NCI-H1105 treated with DMSO at 0.1 percent for 48 hours (cell line): Measurements from ENCODE around the gene ECD.
"Not testable (repeated sequence)": the region's sequence is repeated elsewhere in the genome, so short reads cannot be mapped to it uniquely, and the experiment has no call there.

Experiments used
- DNase-seq: peaks from one replicate; lab custom pipeline; 2025; lab: John Stamatoyannopoulos, UW

The ECD gene

DNA sequence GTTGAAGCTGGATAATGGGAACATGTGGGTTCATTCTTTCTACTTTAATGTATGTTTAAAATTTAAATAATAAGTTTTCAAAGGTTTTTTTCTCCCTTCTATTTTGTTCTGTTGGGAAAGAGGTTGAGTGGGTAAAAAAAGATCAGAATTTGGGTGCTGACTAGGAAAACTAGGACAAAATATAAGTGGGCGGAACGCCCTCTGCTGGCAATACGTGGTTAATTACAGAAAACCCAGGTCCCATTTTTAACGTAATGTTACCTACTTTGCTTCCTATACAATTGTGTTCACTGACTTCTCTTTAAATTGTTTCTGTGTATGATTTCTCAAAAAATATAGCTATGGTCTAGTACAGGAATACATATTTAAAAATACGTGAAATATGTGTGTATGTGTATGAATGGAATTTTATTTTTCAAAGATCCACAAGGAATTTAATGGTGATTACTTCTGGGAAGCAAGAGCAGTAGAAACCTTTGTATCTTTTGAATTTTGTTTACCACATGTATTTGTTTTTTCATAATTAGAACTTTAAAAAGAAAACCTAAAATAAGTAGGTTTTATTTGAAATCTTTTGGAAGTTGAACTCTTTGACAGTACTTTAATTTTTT, 8.7 kb downstream of the ECD start:
- peak; percentile 6 for DNase-seq

DNA sequence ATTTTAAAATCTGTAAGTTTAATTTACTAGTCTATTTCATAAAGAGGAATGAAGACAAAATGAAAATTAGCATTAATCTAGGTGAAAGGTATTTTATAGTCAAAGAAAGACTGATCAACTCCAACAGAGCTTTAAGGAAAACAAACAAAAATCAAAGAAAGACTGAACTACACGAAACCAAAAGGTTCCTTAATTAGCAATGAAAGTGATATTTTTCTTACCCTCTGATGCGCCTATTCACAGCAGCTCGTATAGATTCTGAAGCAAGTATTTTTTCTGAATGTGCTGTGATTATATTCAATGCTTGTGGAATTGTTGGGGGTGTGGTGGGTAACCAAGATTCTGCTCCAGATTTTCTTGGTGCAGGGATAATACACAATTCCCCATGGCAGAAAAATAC, 11.8 kb downstream of the ECD start:
- no peak for DNase-seq

DNA sequence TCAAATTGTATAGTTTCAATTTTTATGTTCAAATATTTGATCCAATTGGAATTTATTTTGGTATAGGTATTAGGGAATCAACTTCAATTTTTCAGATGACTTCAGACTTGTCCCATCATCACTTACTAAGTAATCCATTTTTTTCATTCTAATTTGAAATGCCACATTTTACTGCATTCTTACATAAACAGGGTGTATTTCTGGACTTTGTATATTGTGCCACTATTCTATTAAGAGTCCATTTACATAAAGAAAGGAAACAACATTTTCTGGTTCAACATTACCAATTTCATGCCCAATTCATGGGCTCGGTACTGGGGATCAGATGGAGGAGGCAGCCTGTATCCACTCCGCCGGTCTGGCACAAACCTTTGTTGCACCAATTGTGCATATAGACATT, 15.8 kb downstream of the ECD start:
- DNase-seq = no peak

DNA sequence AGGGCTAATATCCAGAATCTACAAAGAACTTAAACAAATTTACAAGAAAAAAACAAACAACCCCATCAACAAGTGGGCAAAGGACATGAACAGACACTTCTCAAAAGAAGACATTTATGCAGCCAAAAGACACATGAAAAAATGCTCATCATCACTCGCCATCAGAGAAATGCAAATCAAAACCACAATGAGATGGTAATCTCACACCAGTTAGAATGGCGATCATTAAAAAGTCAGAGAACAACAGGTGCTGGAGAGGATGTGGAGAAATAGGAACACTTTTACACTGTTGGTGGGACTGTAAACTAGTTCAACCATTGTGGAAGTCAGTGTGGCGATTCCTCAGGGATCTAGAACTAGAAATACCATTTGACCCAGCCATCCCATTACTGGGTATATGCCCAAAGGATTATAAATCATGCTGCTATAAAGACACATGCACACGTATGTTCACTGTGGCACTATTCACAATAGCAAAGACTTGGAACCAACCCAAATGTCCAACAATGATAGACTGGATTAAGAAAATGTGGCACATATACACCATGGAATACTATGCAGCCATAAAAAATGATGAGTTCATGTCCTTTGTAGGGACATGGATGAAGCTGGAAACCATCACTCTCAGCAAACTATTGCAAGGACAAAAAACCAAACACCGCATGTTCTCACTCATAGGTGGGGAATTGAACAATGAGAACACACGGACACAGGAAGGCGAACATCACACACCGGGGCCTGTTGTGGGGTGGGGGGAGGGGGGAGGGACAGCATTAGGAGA, 17.0 kb downstream of the ECD start:
- not testable (repeated sequence) for DNase-seq

DNA sequence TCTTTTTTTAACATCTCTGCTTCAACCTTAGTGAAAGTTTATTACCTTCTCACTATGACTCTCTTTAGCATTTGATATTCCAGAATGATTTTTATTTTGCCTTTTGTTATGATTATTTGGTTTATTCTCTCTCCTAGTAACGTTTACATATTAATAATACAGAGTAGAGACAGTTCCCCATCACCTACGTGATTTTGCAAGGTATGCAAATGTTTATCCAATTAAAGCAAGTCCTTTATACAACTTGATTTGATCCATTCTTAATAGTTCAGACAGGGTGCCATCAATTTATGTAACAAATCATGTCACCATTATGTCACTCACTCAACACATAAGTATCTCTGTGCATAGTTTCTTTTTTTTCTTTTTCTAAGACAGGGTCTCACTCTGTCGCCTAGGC, 26.2 kb downstream of the ECD start:
- DNase-seq = no peak

DNA sequence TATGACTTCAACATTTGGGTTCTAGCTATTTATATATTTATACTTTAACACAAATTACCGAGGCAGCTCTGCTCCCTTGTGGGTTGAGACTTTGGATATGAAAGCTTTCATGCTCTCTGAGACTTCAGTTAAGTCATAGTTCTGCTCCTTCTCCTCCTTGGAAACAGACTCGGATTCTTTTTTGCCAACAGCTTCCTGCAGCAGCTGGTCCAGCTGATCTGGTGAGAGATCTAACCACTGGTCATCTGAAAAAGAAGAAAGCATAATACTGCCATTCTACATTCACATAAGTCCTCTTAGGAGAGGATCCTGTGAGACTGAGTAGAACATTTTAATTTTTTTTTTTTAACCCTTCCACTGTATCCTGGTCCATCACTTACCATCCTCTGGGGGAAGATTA, 28.6 kb downstream of the ECD start:
- no peak for DNase-seq

DNA sequence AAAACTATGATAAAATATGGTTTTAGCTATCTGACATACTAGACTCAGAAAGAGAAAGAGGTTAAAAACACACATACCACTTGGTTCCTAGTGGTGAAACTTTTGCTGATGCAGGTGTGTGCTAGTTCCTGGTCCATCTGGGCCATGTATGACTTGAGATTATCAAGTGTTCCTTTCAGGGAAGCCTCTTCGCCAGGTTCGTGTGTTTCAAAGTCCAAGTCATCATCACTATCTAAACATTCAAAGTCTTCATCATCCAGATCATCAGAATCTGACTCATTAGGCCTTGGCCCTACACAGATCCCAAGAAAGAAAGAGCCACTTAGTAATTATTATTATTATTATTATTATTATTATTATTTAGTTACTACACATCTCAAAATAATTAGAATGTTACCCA, 31.2 kb downstream of the ECD start:
- no peak for DNase-seq

DNA sequence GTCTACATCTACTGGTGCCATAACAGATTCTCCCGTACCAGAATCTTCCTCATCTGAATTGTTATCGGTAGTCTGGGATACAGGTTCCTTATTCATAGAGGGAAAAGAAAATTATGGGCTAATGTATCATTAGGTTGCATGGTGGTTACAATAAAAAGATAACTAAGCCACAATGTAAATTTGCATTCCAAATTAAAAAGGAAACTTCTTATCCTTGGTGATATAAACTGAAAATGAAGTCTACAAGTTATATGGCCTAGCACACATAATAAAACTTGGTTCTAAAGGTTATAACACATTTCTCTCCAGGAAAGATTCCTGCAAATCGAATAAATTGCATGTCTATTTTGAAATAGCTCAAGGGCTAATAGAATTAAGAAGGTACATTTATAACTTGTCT, 33.1 kb downstream of the ECD start:
- no peak for DNase-seq

DNA sequence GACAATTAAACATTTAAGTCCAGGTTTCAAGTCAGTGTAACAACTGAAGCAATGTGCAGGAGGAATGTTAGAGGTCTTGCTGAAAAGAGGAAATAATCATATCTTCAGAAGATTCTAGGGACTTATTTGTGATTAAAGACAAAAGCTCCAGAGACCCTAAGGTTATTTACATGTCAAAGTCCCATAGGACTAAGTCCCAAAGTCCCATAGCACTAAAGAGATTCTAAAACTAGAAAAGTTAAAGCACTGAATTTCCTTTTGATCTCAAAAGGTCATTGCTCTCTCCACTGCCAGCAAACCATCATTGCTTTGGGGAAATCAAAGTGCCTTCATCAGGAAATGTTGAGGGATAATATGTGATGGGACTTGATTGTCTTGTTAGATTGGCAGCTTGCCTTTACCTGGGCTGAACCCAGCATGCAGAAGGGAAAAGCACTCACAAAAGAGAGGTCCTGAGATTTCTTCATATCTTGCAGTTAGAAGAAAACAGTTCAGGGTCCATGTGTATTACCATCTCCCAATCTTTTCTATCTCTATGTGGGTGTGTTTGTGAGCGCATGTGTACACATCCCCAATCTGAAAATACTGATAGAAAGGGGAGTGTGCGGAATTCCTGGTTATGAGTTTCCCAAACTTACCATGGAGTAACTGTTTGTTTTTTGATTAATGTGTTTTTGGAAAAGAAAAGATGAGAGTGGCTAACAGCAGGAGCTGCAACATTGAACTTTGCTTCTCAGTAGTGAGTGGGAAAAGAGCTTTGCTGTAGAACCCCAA, 35.7 kb downstream of the ECD start:
- no peak for DNase-seq

DNA sequence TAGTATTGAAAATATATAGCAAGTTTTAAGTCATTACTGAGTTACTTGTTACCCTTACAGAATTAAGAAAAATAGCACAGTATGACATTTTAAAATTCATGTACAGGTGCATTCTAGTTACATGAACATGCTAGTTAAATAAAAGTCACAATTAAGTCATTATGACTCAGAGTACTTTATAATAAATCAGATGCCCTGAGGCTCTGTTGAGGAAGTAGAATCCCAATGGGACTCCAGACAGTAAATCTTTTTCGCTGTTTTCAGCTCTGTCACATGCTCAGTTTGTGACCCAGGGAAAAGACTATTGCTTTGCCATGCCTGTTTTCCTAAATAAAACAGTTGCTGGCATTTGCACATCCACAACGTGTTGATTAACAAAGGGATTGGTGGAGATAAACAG, 36.5 kb downstream of the ECD start:
- no peak for DNase-seq

DNA sequence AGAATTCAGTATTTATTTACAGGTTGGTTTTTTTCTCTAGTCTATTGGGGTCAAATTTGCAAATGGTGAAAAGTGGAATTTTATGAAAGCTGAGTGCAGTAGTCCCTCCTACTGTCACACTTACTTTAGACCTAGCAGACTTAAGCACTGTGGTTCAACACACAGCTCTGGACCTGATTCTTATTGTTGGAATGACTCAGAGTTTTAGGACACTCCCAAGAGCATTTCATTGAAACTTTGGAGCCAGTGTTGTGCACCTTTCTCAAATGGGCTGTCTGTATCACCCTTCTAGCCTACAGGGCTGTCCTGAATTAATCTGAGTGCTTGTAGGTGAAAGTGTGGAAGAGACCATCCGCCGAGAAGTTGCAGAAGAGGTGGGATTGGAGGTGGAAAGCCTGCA, 41.5 kb downstream of the ECD start:
- DNase-seq = no peak

DNA sequence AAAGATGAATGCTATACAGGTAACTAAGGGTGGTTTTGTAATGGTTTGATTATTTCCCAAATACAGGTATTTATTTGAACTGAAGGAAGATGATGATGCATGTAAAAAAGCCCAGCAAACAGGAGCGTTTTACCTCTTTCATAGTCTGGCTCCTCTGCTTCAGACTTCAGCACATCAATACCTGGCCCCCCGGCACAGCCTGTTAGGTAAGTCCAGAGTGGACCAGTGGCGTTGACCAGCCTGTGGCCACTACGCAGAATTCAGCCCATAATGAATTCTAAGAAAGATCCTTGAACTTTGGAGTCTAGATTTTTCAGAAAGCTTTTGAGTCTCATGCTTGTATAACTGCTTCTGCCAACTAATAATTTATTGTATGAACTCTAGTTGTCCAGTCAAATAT, 47.9 kb downstream of the ECD start:
- DNase-seq = no peak

DNA sequence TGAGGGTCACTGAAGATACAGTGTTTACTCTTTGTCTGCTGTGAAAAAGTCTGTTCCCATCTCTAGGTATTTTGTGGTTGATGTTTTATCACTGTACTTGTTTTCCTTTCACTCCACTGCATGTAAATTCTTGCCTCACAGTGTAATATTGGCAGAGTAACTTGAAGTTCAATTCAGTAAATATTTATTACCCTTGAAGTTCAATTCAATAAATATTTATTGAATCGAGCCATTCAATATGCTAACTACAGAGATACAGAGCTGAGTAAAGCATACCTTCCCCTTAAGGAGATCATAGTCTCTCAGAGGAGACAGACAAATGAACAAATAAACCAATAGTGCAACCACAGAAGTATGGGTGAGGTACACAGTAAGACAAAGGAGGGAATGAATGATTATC, 48.4 kb downstream of the ECD start:
- DNase-seq = no peak

DNA sequence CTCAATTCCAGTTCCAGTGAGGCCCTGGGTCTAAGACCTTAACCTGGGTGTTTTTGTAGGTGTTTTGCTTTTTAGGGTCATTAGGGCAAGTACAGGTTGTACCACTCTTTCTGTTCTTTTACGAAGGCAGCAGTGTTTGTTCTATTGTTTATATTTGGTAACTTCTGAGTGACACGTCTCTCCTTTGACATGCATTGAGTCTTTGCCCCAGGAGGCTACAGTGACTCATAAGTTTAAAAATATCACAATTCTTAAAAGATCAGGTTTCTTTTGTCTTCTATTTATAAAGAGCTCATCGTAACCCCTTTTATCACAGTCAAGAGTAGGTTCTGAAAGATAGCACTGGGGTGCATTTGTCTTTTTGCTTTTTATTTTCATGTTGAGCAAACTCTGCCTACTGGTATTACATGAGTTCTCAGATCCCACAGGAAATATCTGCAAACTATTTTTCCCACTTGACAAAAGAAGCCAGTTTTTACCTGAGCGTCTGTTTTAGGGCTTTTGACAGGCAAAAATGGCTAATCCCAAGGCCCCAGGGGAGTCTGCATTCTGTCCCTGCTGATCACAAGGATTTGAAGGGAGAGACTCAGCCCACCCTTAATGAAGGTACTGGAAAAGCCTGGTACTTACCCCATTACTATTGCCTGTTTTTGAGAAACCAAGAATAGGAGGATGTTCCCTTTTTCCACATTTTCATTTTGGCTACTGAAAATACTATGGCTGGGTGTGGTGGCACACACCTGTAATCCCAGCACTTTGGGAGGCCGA, 49.6 kb downstream of the ECD start:
- DNase-seq = no peak

DNA sequence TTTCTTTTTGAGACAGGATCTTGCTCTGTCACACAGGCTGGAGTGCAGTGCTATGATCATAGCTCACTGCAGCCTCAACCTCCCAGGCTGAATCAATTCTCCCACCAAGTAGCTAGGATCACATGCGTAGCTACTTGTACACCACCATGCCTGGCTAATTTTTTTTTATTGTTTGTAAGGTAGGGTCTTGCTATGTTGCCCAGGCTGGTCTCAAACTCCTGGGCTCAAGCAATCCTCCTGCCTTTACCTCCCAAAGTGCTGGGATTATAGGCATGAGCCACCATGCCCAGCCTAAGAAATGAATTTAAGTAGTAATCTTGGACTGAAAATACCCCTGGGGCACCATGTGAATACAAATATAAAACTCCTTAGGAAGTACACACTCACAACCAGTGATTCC, 51.8 kb downstream of the ECD start:
- no peak for DNase-seq

DNA sequence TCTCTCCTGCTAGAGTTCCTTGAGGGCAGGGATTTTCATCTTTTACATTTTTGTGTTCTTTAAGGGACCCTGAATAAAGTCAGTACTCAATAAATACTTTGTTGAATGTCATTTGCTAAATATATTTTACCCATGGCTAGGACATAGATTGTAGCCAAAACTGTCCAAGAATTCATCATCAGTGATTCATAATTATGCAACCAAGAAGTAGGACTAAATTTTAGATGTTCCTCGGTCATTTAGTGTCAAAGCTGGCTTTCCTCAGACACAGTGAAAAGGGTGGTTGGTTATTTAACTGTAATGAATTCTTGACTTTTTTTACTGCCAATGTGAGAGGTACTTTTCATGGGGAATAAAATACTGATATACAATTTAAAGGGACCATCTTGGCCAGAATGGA, 54.3 kb downstream of the ECD start:
- DNase-seq = no peak

DNA sequence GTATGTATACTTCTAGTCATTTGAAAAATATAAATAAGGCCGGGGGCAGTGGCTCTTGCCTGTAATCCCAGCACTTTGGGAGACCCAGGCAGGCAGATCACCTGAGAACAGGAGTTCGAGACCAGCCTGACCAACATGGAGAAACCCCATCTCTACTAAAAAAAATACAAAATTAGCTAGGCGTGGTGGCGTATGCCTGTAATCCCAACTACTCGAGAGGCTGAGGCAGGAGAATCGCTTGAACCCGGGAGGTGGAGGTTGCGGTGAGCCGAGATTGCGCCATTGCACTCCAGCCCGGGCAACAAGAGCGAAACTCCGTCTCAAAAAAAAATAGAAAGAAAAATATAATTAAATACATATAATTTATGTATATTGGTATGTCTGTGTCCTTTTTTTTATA, 55.8 kb downstream of the ECD start:
- DNase-seq = not testable (repeated sequence)

DNA sequence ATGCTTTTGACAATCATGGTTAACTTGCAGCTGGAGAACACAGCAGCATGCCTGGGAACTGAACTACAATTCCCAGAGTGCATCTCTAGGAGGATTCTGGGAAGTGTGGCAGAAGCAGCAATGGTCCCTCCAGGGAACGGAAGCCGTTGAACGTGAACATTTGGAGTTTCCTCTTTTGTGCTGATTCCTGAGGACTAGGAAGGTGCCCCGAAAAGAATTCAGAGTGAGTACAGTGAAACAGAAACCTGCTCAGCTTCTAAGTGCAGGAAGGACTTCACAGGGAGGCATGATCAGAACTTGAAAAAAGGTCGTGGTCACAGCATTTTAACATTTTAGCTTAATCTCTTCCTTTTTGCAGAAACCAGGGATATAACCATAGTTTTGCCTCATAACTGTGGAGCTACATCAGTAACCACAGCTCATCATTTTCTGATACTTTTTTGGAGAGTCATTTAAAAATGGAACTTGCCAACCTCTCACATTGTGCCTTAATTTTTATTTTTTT, 57.4 kb downstream of the ECD start, which contains the start of gene NUDT13:
Gene NUDT13 (plus strand): TSS at position 111 of the 505 bp plus-strand sequence. CDS start 3,911 bp downstream, outside the sequence.
- DNase-seq = no peak

DNA sequence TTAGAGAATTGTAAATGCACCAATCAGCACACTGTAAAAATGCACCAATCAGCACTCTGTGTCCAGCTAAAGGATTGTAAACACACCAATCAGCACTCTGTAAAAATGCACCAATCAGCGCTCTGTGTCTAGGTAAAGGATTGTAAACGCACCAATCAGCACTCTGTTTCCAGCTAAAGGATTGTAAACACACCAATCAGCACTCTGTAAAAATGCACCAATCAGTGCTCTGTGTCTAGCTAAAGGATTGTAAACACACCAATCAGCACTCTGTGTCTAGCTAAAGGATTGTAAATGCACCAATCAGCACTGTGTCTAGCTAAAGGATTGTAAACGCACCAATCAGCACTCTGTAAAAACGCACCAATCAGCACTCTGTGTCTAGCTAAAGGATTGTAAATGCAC, 58.6 kb downstream of the ECD start:
- not testable (repeated sequence) for DNase-seq

DNA sequence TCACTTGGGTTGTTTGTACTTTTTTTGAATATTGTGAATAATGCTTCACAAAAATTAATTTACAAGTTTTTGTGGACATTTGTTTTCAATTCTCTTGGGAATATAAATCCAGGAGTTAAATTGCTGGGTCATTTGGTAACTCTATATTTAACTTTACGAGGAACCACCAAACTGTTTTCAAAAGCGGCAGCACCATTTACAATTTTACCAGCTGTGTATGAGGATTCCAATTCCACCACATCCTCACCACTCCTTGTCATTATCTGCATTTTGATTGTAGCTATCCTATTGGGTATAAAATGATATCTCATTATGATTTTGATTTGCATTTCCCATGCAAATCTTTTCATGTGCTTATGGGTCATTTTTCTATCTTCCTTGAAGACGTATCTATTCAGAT, 61.5 kb downstream of the ECD start:
- no peak for DNase-seq

DNA sequence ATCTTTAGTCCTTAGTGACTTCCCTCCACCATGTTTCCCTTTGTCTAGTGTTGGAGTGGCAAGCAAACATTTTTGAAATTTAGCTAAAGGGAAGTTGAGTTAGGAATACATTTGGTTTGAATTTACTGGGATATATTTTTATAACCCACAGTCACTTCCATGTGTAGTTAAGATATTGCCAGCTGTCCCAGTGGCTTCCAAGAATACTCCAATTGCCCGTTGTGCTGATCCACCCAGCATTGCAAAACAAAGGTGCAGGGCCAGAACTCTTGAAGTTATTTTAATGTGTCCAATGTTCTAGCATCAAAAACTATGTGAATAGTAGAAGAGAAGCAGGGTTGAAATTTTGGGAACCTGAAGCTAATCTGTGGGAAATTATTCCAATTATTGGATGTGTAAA, 68.7 kb downstream of the ECD start:
- no peak for DNase-seq

DNA sequence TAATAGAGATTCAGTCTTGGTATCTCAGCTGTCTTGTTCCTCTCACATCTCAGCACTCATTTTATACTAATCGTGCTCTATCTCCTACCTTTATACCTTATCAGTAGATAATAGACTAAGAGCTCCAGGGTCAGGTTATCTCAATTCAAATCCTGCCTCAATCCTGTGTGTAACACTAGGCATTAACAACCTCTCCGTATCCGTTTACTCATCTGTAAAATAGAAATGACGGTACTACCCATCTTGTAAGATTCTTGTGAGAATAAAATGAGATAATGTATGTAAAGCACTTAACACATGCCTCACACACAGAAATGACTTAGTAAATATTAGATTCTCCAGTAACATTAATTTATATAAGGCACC, 70.5 kb downstream of the ECD start:
- no peak for DNase-seq
